K562 (cell line): Measurements from ENCODE around the gene GASK1A. TPM values are rescaled to one million over a fixed set of nuclear protein-coding genes. Genes with fewer than 3 reads are reported as not detected.

ENCODE experiments used
- ATAC-seq: fragments of 200-7000 bp; cut with Tn5 transposase; 3 replicates; pipeline ENCODE4 v1.9.1; 2020; ENCODE audit warnings: moderate library complexity
- BruUV-seq: library from RNA; stranded (reverse); fragments of 400-500 nt; replicated peaks from 2 replicates; lab custom pipeline; 2021; lab: Mats Ljungman, UMichigan
- CTCF ChIA-PET: fragments of 300-600 bp; formaldehyde crosslinking; extraction: SDS; loops from one replicate; lab custom pipeline; 2021; ENCODE audit warnings: low intra/inter-chr PET ratio; lab: Yijun Ruan, JAX
- POLR2A ChIA-PET: fragments of 300-600, 350-650 bp; sonication (Branson Sonifier 250); formaldehyde crosslinking; extraction: SDS; loops from one replicate; lab custom pipeline; 2021; ENCODE audit warnings: antibody characterized with exemption, inconsistent platforms; lab: Yijun Ruan, JAX
- DNase-seq, 4 experiments: peaks; one replicate each; pipeline versions ENCODE4 v3.0.0 to v3.0.0-alpha.2; 2011 to 2018; ENCODE audit warnings: low spot score in 3 of 4, mixed read lengths in 3 of 4; ENCODE audit errors: extremely low read depth in 1 of 4
- FAIRE-seq: peaks from 2 replicates; lab custom pipeline; 2011; peaks lifted over from hg19 to GRCh38; lab: Jason Lieb, UNC
- H2AFZ ChIP-seq: 2 replicates; pipeline ENCODE4 v1.6.0; 2011; ENCODE audit warnings: low read depth, low read length, control low read depth, inconsistent platforms
- H3K27ac ChIP-seq: fragments of 200-600 bp; 3 replicates; pipeline ENCODE4 v1.8.0; 2011; ENCODE audit warnings: low read depth, mild to moderate bottlenecking, control low read depth, inconsistent platforms, low read length, moderate library complexity, mixed read lengths; ENCODE audit errors: extremely low read depth
- H3K27me3 ChIP-seq, 2 experiments: fragments of 300-600 bp in 1 of 2; 2 replicates in 1 of 2; 3 replicates in 1 of 2; pipeline versions ENCODE4 v1.6.0 to v1.8.0; 2011; ENCODE audit warnings: inconsistent platforms in 2 of 2, low read length in 2 of 2, mild to moderate bottlenecking in 1 of 2, mixed read lengths in 1 of 2, moderate library complexity in 1 of 2; ENCODE audit not compliant: control insufficient read depth in 2 of 2, insufficient read depth in 2 of 2
- H3K36me3 ChIP-seq: fragments of 300-600 bp; 3 replicates; pipeline ENCODE4 v1.8.0; 2011; ENCODE audit warnings: mild to moderate bottlenecking, low read length, inconsistent platforms; ENCODE audit not compliant: control insufficient read depth, insufficient read depth
- H3K4me1 ChIP-seq, 2 experiments: fragments of 200-600 bp in 1 of 2; replicated peaks in 1 of 2; 2 replicates in 1 of 2; 3 replicates in 1 of 2; pipeline versions ENCODE4 v1.5.1 to v1.8.0; 2011; ENCODE audit warnings: inconsistent platforms in 2 of 2, low read length in 2 of 2, mild to moderate bottlenecking in 1 of 2, mixed read lengths in 1 of 2, moderate library complexity in 1 of 2; ENCODE audit not compliant: control insufficient read depth in 2 of 2, insufficient read depth in 2 of 2
- H3K4me2 ChIP-seq: 2 replicates; pipeline ENCODE4 v1.6.1; 2011; ENCODE audit warnings: low read length, control low read depth, inconsistent platforms, mixed read lengths; ENCODE audit not compliant: insufficient read depth
- H3K4me3 ChIP-seq: fragments of 200-600 bp; sonication (generic), shearing (Covaris generic); 2 replicates; pipeline ENCODE4 v1.5.1; 2016; ENCODE audit warnings: control low read depth, inconsistent platforms
- H3K79me2 ChIP-seq: fragments of 200-600 bp; 3 replicates; pipeline ENCODE4 v1.8.0; 2011; ENCODE audit warnings: low read length, inconsistent platforms; ENCODE audit not compliant: control insufficient read depth, insufficient read depth
- H3K9ac ChIP-seq, 2 experiments: 2 replicates each; pipeline versions ENCODE4 v1.6.0 to v1.6.1; 2011; ENCODE audit warnings: low read depth in 2 of 2, low read length in 2 of 2, control low read depth in 1 of 2, inconsistent platforms in 1 of 2, mild to moderate bottlenecking in 1 of 2, mixed read lengths in 1 of 2; ENCODE audit not compliant: insufficient read depth in 1 of 2
- H3K9me1 ChIP-seq: one replicate; pipeline ENCODE4 v1.6.0; 2011; ENCODE audit warnings: inconsistent platforms, mild to moderate bottlenecking, low read length, moderate library complexity; ENCODE audit not compliant: control insufficient read depth, insufficient read depth
- H3K9me3 ChIP-seq: replicated peaks from 2 replicates; pipeline ENCODE4 v1.5.1; 2011; ENCODE audit warnings: low read depth, low read length, inconsistent platforms; ENCODE audit not compliant: control insufficient read depth, insufficient read depth
- H4K20me1 ChIP-seq: replicated peaks from 2 replicates; pipeline ENCODE4 v1.6.1; 2011; ENCODE audit warnings: low read length, inconsistent platforms, mixed read lengths; ENCODE audit not compliant: control insufficient read depth, insufficient read depth
- BCOR ChIP-seq: fragments of 450-650 bp; IDR thresholded peaks from 2 replicates; pipeline ENCODE4 v1.6.1; 2016
- EHMT2 ChIP-seq: fragments of 450-650 bp; IDR thresholded peaks from 2 replicates; pipeline ENCODE4 v1.6.1; 2018; ENCODE audit warnings: antibody characterized with exemption
- ILK ChIP-seq: fragments of 450-650 bp; IDR thresholded peaks from 2 replicates; pipeline ENCODE4 v1.6.1; 2016; ENCODE audit warnings: missing genetic modification characterization, low read depth, mild to moderate bottlenecking, missing compliant biosample characterization, moderate library complexity, borderline replicate concordance
- KLF10 ChIP-seq: fragments of 250-450 bp; sonication (Bioruptor Pico); IDR thresholded peaks from 2 replicates; pipeline ENCODE4 v1.6.1; 2021; ENCODE audit warnings: matching md5 sums
- MIER1 ChIP-seq: fragments of 450-650 bp; IDR thresholded peaks from 2 replicates; pipeline ENCODE4 v1.6.1; 2016; ENCODE audit warnings: antibody characterized with exemption, mild to moderate bottlenecking, low read depth
- MYNN ChIP-seq, 2 experiments: sonication (generic); formaldehyde crosslinking in 1 of 2; IDR thresholded peaks; 2 replicates each; pipeline versions ENCODE4 v1.5.0 to v1.6.1; 2016 to 2020; ENCODE audit warnings: antibody characterized with exemption in 1 of 2, missing genetic modification reagents in 1 of 2
- NCOA6 ChIP-seq: fragments of 450-650 bp; IDR thresholded peaks from 2 replicates; pipeline ENCODE4 v1.6.1; 2017; ENCODE audit warnings: mild to moderate bottlenecking
- NONO ChIP-seq, 2 experiments: fragments of 200-400 bp in 1 of 2; fragments of 450-650 bp in 1 of 2; formaldehyde crosslinking in 1 of 2; IDR thresholded peaks; 2 replicates each; pipeline ENCODE4 v1.6.1; 2017; ENCODE audit warnings: low read depth in 2 of 2, mild to moderate bottlenecking in 2 of 2, moderate library complexity in 2 of 2, low read length in 1 of 2
- RNF2 ChIP-seq: sonication (generic); IDR thresholded peaks from 2 replicates; pipeline ENCODE4 v1.6.1; 2016
- SIRT6 ChIP-seq: IDR thresholded peaks from one replicate; pipeline ENCODE4 v1.6.1; 2012; ENCODE audit warnings: low read depth, mild to moderate bottlenecking, control low read depth, inconsistent platforms, low read length, moderate library complexity
- SMARCE1 ChIP-seq: fragments of 450-650 bp; IDR thresholded peaks from 2 replicates; pipeline ENCODE4 v1.7.1; 2016; ENCODE audit warnings: mild to moderate bottlenecking
- ZNF586 ChIP-seq: fragments of 450-650 bp; formaldehyde crosslinking; conservative IDR thresholded peaks from 2 replicates; pipeline ENCODE4 v1.4.0; 2020; ENCODE audit warnings: mild to moderate bottlenecking, moderate library complexity
- ZNF699 ChIP-seq: fragments of 250-450 bp; sonication (Bioruptor Pico); IDR thresholded peaks from 2 replicates; pipeline ENCODE4 v1.8.0; 2021; ENCODE audit warnings: mild to moderate bottlenecking, moderate library complexity; ENCODE audit not compliant: insufficient replicate concordance
- ZNF766 ChIP-seq: fragments of 200-800 bp; sonication (Bioruptor generic); conservative IDR thresholded peaks from 2 replicates; pipeline ENCODE4 v1.6.1; 2016; ENCODE audit warnings: missing genetic modification characterization, missing compliant biosample characterization
- ZSCAN32 ChIP-seq: fragments of 450-650 bp; formaldehyde crosslinking; IDR thresholded peaks from 2 replicates; pipeline ENCODE4 v1.4.0; 2020; ENCODE audit warnings: mild to moderate bottlenecking, moderate library complexity
- WGBS: fragments of 100-300 bp; shearing (Covaris generic); methylation state at CpG from one replicate; pipeline ENCODE4 v1.1.6; 2016; ENCODE audit warnings: low coverage, mixed read lengths; ENCODE audit not compliant: insufficient coverage; ENCODE audit errors: missing lambda C conversion rate; 5-methylcytosine and 5-hydroxymethylcytosine counted together
- in situ Hi-C: fragments of 300-500 bp; cut with MboI; formaldehyde crosslinking; loops from 4 replicates; pipeline ENCODE4 v1.15.0; 2018; ENCODE audit warnings: inconsistent platforms, mixed read lengths
- intact Hi-C: fragments of 100-400 bp; cut with micrococcal nuclease; formaldehyde crosslinking; loops from 2 replicates; pipeline ENCODE4 v1.14.2; 2022
- polyA plus RNA-seq, 8 experiments: library from polyadenylated mRNA; depleted of rRNA in 4 of 8; stranded (reverse) in 5 of 8; unstranded in 3 of 8; fragments of >200 nt; fragmentation: Nextera tagmentation in 2 of 8; fragmentation: Illumina TruSeq in 1 of 8; extraction: Ambion mirVana in 2 of 8; extraction: Trizol in 1 of 8; gene quantifications; 2 replicates each; pipeline versions ENCODE4 v1.2.1 to v1.2.3, GENCODE V29; 2011 to 2014; ENCODE audit warnings: inconsistent platforms in 1 of 8, missing spikeins in 1 of 8
- total RNA-seq, 7 experiments: library from RNA; depleted of rRNA in 6 of 7; stranded (reverse); fragments of >200 nt in 6 of 7; fragmentation: Illumina TruSeq in 2 of 7; extraction: Trizol in 2 of 7; gene quantifications; 2 replicates each; pipeline versions ENCODE4 v1.2.1 to v1.2.3, GENCODE V29; 2011 to 2021; ENCODE audit warnings: low replicate concordance in 1 of 7
- TF ChIP-seq, protein P1 (sequence below): fragments of 250-450 bp; sonication (Bioruptor Pico); IDR thresholded peaks from 2 replicates; pipeline ENCODE4 v1.8.0; 2021; ENCODE audit warnings: moderate library complexity, mild to moderate bottlenecking, inconsistent platforms

The GASK1A gene
- total and polyA plus RNA-seq, 9 of the 15 experiments (the other 6 are each of a cell fraction or from before 2014, with no cell fraction given) = 0.04 to 0.11 (median 0.05) TPM; not detected in 5

DNA sequence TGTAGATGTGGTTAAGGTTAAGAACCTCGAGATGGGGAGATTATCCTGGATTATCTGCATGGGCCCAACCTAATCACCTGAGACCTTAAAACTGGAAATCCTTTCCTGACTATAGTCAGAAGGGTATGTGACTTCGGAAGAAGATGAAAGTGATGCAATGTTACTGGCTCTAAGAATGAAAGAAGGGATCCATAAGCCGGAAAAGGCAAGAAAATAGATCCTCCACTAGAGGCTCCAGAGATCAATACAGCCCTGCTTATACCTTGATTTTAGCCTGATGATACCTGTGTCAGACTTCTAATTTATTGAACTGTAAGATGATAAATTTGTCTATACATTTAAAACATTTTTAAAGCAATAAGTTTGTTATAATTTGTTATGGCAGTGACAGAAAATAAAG is 21.5 kb upstream of the GASK1A start (continued):
- no peak for TF ChIP-seq ZNF699 (CRISPR knock-in tag)
- TF ChIP-seq BCOR = no peak
- TF ChIP-seq, all 486 proteins: peak for 4

DNA sequence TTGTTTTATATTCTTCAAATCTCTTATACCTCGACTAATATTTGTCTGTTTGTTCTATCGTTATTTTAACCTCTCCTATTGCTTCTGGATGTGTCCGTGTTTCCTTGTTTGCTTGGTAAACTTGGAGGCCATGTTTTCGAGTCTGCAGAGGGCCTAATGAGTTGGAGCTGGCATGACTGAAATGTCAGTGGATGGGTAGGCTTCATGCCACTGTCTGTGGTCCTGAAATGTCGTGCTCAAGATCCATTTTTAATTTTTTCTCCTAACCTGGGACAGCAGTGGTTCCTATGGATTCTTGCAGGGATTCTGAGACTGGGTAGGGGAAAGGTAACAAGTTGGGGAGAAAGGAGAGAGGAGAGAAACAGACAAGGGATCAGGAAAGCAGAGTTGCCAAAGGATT is 18.8 kb upstream of the GASK1A start:
- H3K9ac ChIP-seq = no peak overlapping the region
- WGBS = under 1% methylated on average over 5 of the region's 5 CpGs
- in situ Hi-C loops (loop anchor here (10.0 kb wide), 1 partner anchor 195 kb away; no protein-coding TSS in a partner anchor), intact Hi-C loops (loop anchor here (2.0 to 10.0 kb wide), 4 partner anchors 115 to 1235 kb away; no protein-coding TSS in a partner anchor)
- H3K9me3 ChIP-seq = no peaks in the 10 kb centered on the region
- H3K4me3 ChIP-seq = no peak overlapping the region
- DNase-seq (no peak), ATAC-seq (no peak), FAIRE-seq (no peak)
- H3K9me1 ChIP-seq = no peaks in the 10 kb centered on the region
- ChIA-PET CTCF (interaction anchor here (3.8 kb wide), 1 partner anchor 194 kb away, joined by 27 read pairs; no protein-coding TSS in a partner anchor), POLR2A (interaction anchor here (0.7 to 0.8 kb wide), 3 partner anchors 71 to 909 kb away, joined by 3 read pairs; no protein-coding TSS in a partner anchor)
- H3K4me1 ChIP-seq = no peaks in the 10 kb centered on the region
- BruUV-seq = no TSS peak
- no peaks in the 10 kb centered on the region for H3K36me3 ChIP-seq
- H3K27ac ChIP-seq = no peak overlapping the region
- no peaks in the 10 kb centered on the region for H3K79me2 ChIP-seq
- H3K27me3 ChIP-seq = no peaks in the 10 kb centered on the region
- H2AFZ ChIP-seq = no peak overlapping the region
- no peaks in the 10 kb centered on the region for H4K20me1 ChIP-seq
- no peak overlapping the region for H3K4me2 ChIP-seq
- peak; percentile 65; the same call in 1 of the 2 replicates for TF ChIP-seq MIER1
- TF ChIP-seq KLF10 (CRISPR knock-in tag) = no peak
- TF ChIP-seq, protein P1, sequence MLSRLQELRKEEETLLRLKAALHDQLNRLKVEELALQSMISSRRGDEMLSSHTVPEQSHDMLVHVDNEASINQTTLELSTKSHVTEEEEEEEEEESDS (CRISPR knock-in tag) = no peak
- TF ChIP-seq ZNF766 (CRISPR knock-in tag) = no peak
- TF ChIP-seq ZNF586 (CRISPR knock-in tag) = no peak
- TF ChIP-seq ZSCAN32 (CRISPR knock-in tag) = no peak
- no peak for TF ChIP-seq RNF2
- TF ChIP-seq ILK = no peak
- TF ChIP-seq SMARCE1 = no peak
- TF ChIP-seq NONO (IDR thresholded peaks at IDR 0.05; ENCODE audit: low read depth in 2 of 2, low read length in 1 of 2) = no peak
- TF ChIP-seq EHMT2 = peak; percentile 72; the same call in 1 of the 2 replicates
- no peak for TF ChIP-seq NCOA6
- TF ChIP-seq MYNN (IDR thresholded peaks at IDR 0.05) = no peak
- TF ChIP-seq MYNN (CRISPR knock-in tag; IDR thresholded peaks at IDR 0.05) = no peak
- TF ChIP-seq SIRT6 = no peak
